Measurements from ENCODE around the gene MEI1. TPM values are rescaled to one million over a fixed set of nuclear protein-coding genes. Genes with fewer than 3 reads are reported as not detected.

Gene MEI1
- total and polyA plus RNA-seq, 2 donors (not counting 1 experiment from before 2014, with no cell fraction given): 50.1 to 64.8 TPM

GRCh38 chr22:41757502-41757901 lies 58.2 kb downstream of the MEI1 start:
- no peak overlapping the region for H3K9ac ChIP-seq (ENCODE audit: low read length)
- intact Hi-C loops (cut with micrococcal nuclease): no loop called here
- TF ChIP-seq CTCF (IDR thresholded peaks at IDR 0.05) (no peak), EZH2 (IDR thresholded peaks at IDR 0.05; ENCODE audit: borderline replicate concordance, insufficient read depth, low read depth, low read length, poor library complexity, severe bottlenecking) (no peak)
- no CpG with 5 or more reads among the region's 5 CpGs for WGBS (ENCODE audit: insufficient coverage)
- no peak overlapping the region for H3K27ac ChIP-seq (ENCODE audit: low read length in 2 of 2)
- POLR2A ChIA-PET: no interaction called here
- H3K9me3 ChIP-seq (ENCODE audit: control extremely low read depth in 1 of 3, control insufficient read depth in 2 of 3, insufficient read depth in 1 of 3, low read length in 2 of 3): no peaks in the 10 kb centered on the region
- peaks cover 0 to 5% of the 10 kb centered on the region in 2 donors for H3K4me1 ChIP-seq (ENCODE audit: control insufficient read depth in 2 of 2, insufficient read depth in 2 of 2, low read length in 2 of 2)
- H3K27me3 ChIP-seq (replicated peaks in 1 of 4; ENCODE audit: control extremely low read depth in 1 of 4, control insufficient read depth in 3 of 4, insufficient read depth in 4 of 4, low read length in 3 of 4): peaks cover 0 to 3% (median 0%) of the 10 kb centered on the region in 4 experiments
- Mint-ChIP-seq H3K4me3 (no peak overlapping the region), H3K27me3 (no peaks in the 10 kb centered on the region), H3K4me1 (peaks cover 5% of the 10 kb centered on the region), H3K9me3 (ENCODE audit: insufficient read depth) (no peaks in the 10 kb centered on the region), H3K27ac (no peak overlapping the region)
- no peaks in the 10 kb centered on the region for H4K20me1 ChIP-seq (ENCODE audit: control insufficient read depth, insufficient read depth, low read length, poor library complexity, severe bottlenecking)
- DNase-seq (no peak), ATAC-seq (ENCODE audit: low read depth) (no peak)
- H2AFZ ChIP-seq (ENCODE audit: insufficient read depth, low read depth, low read length, poor library complexity, severe bottlenecking): no peak overlapping the region
- no peaks in the 10 kb centered on the region for H3K79me2 ChIP-seq (ENCODE audit: control insufficient read depth, insufficient read depth, low read length)
- CTCF ChIA-PET: no interaction called here
- no peak overlapping the region for H3K4me2 ChIP-seq (replicated peaks; ENCODE audit: low read depth, low read length, poor library complexity, severe bottlenecking)
- no peak overlapping the region for H3K4me3 ChIP-seq (ENCODE audit: control extremely low read depth in 1 of 5, extremely low read depth in 1 of 5, insufficient read depth in 1 of 5, low read depth in 2 of 5, low read length in 4 of 5)
- H3K36me3 ChIP-seq (replicated peaks in 1 of 2; ENCODE audit: control extremely low read depth in 1 of 2, control insufficient read depth in 1 of 2, extremely low read depth in 1 of 2, insufficient read depth in 2 of 2, low read length in 1 of 2): no peaks in the 10 kb centered on the region

GRCh38 chr22:41758231-41758630 lies 58.9 kb downstream of the MEI1 start:
- DNase-seq: no peak
- H3K27me3 Mint-ChIP-seq: no peaks in the 10 kb centered on the region
- no peak for TF ChIP-seq CTCF (IDR thresholded peaks at IDR 0.05)
- TF ChIP-seq EZH2 (IDR thresholded peaks at IDR 0.05; ENCODE audit: borderline replicate concordance, insufficient read depth, low read depth, low read length, poor library complexity, severe bottlenecking): no peak
- no peak overlapping the region for H3K4me3 ChIP-seq (ENCODE audit: control extremely low read depth in 1 of 5, extremely low read depth in 1 of 5, insufficient read depth in 1 of 5, low read depth in 2 of 5, low read length in 4 of 5)
- peaks cover 0 to 3% of the 10 kb centered on the region in 2 donors for H3K4me1 ChIP-seq (ENCODE audit: control insufficient read depth in 2 of 2, insufficient read depth in 2 of 2, low read length in 2 of 2)
- H3K9me3 Mint-ChIP-seq (ENCODE audit: insufficient read depth): no peaks in the 10 kb centered on the region
- ChIA-PET POLR2A (no interaction called here), CTCF (no interaction called here)
- H3K36me3 ChIP-seq (replicated peaks in 1 of 2; ENCODE audit: control extremely low read depth in 1 of 2, control insufficient read depth in 1 of 2, extremely low read depth in 1 of 2, insufficient read depth in 2 of 2, low read length in 1 of 2): no peaks in the 10 kb centered on the region
- no peak overlapping the region for H2AFZ ChIP-seq (ENCODE audit: insufficient read depth, low read depth, low read length, poor library complexity, severe bottlenecking)
- H3K27me3 ChIP-seq (replicated peaks in 1 of 4; ENCODE audit: control extremely low read depth in 1 of 4, control insufficient read depth in 3 of 4, insufficient read depth in 4 of 4, low read length in 3 of 4): no peaks in the 10 kb centered on the region
- H3K9me3 ChIP-seq (ENCODE audit: control extremely low read depth in 1 of 3, control insufficient read depth in 2 of 3, insufficient read depth in 1 of 3, low read length in 2 of 3): no peaks in the 10 kb centered on the region
- H3K27ac ChIP-seq (ENCODE audit: low read length in 2 of 2): no peak overlapping the region
- H3K4me2 ChIP-seq (replicated peaks; ENCODE audit: low read depth, low read length, poor library complexity, severe bottlenecking): no peak overlapping the region
- WGBS (ENCODE audit: insufficient coverage): 69% methylated on average over 2 of the region's 2 CpGs
- no peaks in the 10 kb centered on the region for H3K79me2 ChIP-seq (ENCODE audit: control insufficient read depth, insufficient read depth, low read length)
- H3K4me3 Mint-ChIP-seq: no peak overlapping the region
- no peaks in the 10 kb centered on the region for H4K20me1 ChIP-seq (ENCODE audit: control insufficient read depth, insufficient read depth, low read length, poor library complexity, severe bottlenecking)
- H3K27ac Mint-ChIP-seq: no peak overlapping the region
- peaks cover 7% of the 10 kb centered on the region for H3K4me1 Mint-ChIP-seq
- ATAC-seq (ENCODE audit: low read depth): no peak
- intact Hi-C loops (cut with micrococcal nuclease): no loop called here
- H3K9ac ChIP-seq (ENCODE audit: low read length): no peak overlapping the region

All from B cell (primary cell).